Uterus (tissue), 2 donors: ENCODE measurements around the gene UBL7.

Experiments used
- CTCF ChIP-seq, 4 experiments: fragments of 200-600 bp in 2 of 4; fragments of 450-650 bp in 2 of 4; sonication (generic) in 2 of 4; IDR thresholded peaks; one replicate each; pipeline ENCODE4 v1.5.1; 2016 to 2019; ENCODE audit warnings: antibody characterized with exemption in 4 of 4, mild to moderate bottlenecking in 2 of 4, moderate library complexity in 1 of 4
- POLR2A ChIP-seq, 2 donors: fragments of 450-650 bp; IDR thresholded peaks; one replicate each; pipeline ENCODE4 v1.6.1; 2016; ENCODE audit warnings: antibody characterized with exemption in 2 of 2, mild to moderate bottlenecking in 1 of 2, moderate library complexity in 1 of 2

GRCh38 chr15:74420193-74420905 lies 40.6 kb downstream of the UBL7 start:
- TF ChIP-seq POLR2A (IDR thresholded peaks at IDR 0.05) (no peak), CTCF (IDR thresholded peaks at IDR 0.05) (no peak)
